ENCODE data around the gene NELFCD.
"Not testable (repeated sequence)": the region's sequence is repeated elsewhere in the genome, so short reads cannot be mapped to it uniquely, and the experiment has no call there.

NELFCD gene

GRCh38 chr20:59027741-59028320 lies 46.8 kb downstream of the NELFCD start:
- no peak for DNase-seq

- no peak for DNase-seq
These were observed 47.8 kb downstream of the NELFCD start for GRCh38 chr20:59028812-59029211.

GRCh38 chr20:59030911-59031563 lies 50.0 kb downstream of the NELFCD start:
- no peak for DNase-seq

- DNase-seq, result no peak
These were observed 50.5 kb downstream of the NELFCD start for GRCh38 chr20:59031564-59032022.

GRCh38 chr20:59032023-59032712 lies 51.1 kb downstream of the NELFCD start, which contains the start of gene ATP5F1E:
Gene ATP5F1E (minus strand): TSS chr20:59032335. CDS start chr20:59032251, 84 bp downstream.
- DNase-seq, result peak; percentile 86

- DNase-seq, result peak; percentile 9
These were observed 51.6 kb downstream of the NELFCD start for GRCh38 chr20:59032713-59033059.

GRCh38 chr20:59033093-59033492 lies 52.0 kb downstream of the NELFCD start:
- no peak for DNase-seq

GRCh38 chr20:59033616-59034165 lies 52.6 kb downstream of the NELFCD start:
- DNase-seq, result no peak

GRCh38 chr20:59035381-59035780 lies 54.3 kb downstream of the NELFCD start:
- no peak for DNase-seq

GRCh38 chr20:59037386-59037785 lies 56.3 kb downstream of the NELFCD start:
- DNase-seq, result no peak

GRCh38 chr20:59039233-59039632 lies 58.2 kb downstream of the NELFCD start:
- no peak for DNase-seq

- no peak for DNase-seq
These were observed 59.6 kb downstream of the NELFCD start for GRCh38 chr20:59040667-59041066.

GRCh38 chr20:59041487-59041886 lies 60.4 kb downstream of the NELFCD start:
- not testable (repeated sequence) for DNase-seq

GRCh38 chr20:59042151-59042795 lies 61.2 kb downstream of the NELFCD start, which contains the start of gene PRELID3B:
Gene PRELID3B (minus strand): TSS chr20:59042786. CDS start chr20:59042730, 56 bp downstream.
- DNase-seq, result no peak

- DNase-seq, result peak; percentile 52
These were observed 62.0 kb downstream of the NELFCD start for GRCh38 chr20:59042796-59043631.

GRCh38 chr20:59043698-59044097 lies 62.6 kb downstream of the NELFCD start:
- no peak for DNase-seq

- DNase-seq, result no peak
These were observed 63.2 kb downstream of the NELFCD start for GRCh38 chr20:59044295-59044694.

All from NCI-H1694 (cell line).